ENCODE results near the gene NCK2.

DNA sequence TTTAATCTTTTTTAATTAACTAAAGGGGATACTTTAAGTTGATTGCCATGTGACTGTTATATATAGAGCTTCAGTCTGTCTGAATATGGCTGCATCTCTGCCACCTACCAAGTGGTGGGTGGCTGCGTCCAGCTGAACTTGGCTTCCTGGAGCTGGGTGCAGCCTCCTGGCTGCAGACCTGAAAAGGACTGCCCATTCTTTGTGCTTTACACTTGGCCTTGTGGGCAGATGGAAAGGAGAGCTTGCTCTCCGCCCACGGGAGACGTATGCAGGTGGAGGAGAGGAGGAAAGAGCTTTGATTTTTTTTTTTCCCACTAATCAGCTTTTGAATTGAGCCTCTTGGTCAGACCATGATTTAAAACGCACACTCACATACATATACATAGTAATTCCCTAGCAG lies 34.7 kb downstream of the NCK2 start:
- TF ChIP-seq, protein P1, sequence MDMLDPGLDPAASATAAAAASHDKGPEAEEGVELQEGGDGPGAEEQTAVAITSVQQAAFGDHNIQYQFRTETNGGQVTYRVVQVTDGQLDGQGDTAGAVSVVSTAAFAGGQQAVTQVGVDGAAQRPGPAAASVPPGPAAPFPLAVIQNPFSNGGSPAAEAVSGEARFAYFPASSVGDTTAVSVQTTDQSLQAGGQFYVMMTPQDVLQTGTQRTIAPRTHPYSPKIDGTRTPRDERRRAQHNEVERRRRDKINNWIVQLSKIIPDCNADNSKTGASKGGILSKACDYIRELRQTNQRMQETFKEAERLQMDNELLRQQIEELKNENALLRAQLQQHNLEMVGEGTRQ (IDR thresholded peaks at IDR 0.05; ENCODE audit: low read depth, low read length) = no peak
- TF ChIP-seq CEBPB (IDR thresholded peaks at IDR 0.05; ENCODE audit: low read depth, low read length) (no peak), MAZ (IDR thresholded peaks at IDR 0.05; ENCODE audit: borderline replicate concordance, low read depth, low read length) (no peak), POLR2A (IDR thresholded peaks at IDR 0.05; ENCODE audit: low read depth, low read length) (no peak), NFE2L2 (IDR thresholded peaks at IDR 0.05; ENCODE audit: low read depth, low read length) (no peak), RFX5 (IDR thresholded peaks at IDR 0.05; ENCODE audit: low read depth, low read length) (no peak), CHD1 (IDR thresholded peaks at IDR 0.05; ENCODE audit: low read depth, low read length) (no peak), FOS (IDR thresholded peaks at IDR 0.05; ENCODE audit: low read depth, low read length) (no peak), MXI1 (IDR thresholded peaks at IDR 0.05; ENCODE audit: borderline replicate concordance, low read depth, low read length) (no peak), MAFK (IDR thresholded peaks at IDR 0.05; ENCODE audit: low read depth, low read length) (no peak)
- TF ChIP-seq, protein P2, sequence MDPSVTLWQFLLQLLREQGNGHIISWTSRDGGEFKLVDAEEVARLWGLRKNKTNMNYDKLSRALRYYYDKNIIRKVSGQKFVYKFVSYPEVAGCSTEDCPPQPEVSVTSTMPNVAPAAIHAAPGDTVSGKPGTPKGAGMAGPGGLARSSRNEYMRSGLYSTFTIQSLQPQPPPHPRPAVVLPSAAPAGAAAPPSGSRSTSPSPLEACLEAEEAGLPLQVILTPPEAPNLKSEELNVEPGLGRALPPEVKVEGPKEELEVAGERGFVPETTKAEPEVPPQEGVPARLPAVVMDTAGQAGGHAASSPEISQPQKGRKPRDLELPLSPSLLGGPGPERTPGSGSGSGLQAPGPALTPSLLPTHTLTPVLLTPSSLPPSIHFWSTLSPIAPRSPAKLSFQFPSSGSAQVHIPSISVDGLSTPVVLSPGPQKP (IDR thresholded peaks at IDR 0.05; ENCODE audit: borderline replicate concordance, low read depth, low read length) = no peak
- TF ChIP-seq, protein P3, sequence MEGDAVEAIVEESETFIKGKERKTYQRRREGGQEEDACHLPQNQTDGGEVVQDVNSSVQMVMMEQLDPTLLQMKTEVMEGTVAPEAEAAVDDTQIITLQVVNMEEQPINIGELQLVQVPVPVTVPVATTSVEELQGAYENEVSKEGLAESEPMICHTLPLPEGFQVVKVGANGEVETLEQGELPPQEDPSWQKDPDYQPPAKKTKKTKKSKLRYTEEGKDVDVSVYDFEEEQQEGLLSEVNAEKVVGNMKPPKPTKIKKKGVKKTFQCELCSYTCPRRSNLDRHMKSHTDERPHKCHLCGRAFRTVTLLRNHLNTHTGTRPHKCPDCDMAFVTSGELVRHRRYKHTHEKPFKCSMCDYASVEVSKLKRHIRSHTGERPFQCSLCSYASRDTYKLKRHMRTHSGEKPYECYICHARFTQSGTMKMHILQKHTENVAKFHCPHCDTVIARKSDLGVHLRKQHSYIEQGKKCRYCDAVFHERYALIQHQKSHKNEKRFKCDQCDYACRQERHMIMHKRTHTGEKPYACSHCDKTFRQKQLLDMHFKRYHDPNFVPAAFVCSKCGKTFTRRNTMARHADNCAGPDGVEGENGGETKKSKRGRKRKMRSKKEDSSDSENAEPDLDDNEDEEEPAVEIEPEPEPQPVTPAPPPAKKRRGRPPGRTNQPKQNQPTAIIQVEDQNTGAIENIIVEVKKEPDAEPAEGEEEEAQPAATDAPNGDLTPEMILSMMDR (conservative IDR thresholded peaks at IDR 0.05; ENCODE audit: low read depth, low read length) = no peak

Data from IMR-90 (cell line).